ENCODE measurements around the gene COL4A1.

Gene COL4A1

GRCh38 chr13:110303644-110304043 is 3.3 kb downstream of the COL4A1 start:
- no peaks in the 10 kb centered on the region for H3K9me3 ChIP-seq (ENCODE audit: control insufficient read depth, insufficient read depth, low read length)

GRCh38 chr13:110302997-110303396 is 4.0 kb downstream of the COL4A1 start:
- Histone ChIP-seq H3K36me3 (ENCODE audit: insufficient read depth, low read length) (no peaks in the 10 kb centered on the region), H3K4me1 (ENCODE audit: insufficient read depth, low read length) (peaks cover 21% of the 10 kb centered on the region), H3K9me3 (ENCODE audit: control insufficient read depth, insufficient read depth, low read length) (no peaks in the 10 kb centered on the region), H3K9ac (ENCODE audit: low read depth, low read length) (no peak overlapping the region)

More at GRCh38 chr13:110303644-110304043, 3.3 kb downstream of the COL4A1 start:
- Histone ChIP-seq H3K4me1 (ENCODE audit: insufficient read depth, low read length) (peaks cover 17% of the 10 kb centered on the region), H3K9ac (ENCODE audit: low read depth, low read length) (no peak overlapping the region), H3K36me3 (ENCODE audit: insufficient read depth, low read length) (no peaks in the 10 kb centered on the region)

- Histone ChIP-seq H3K9ac (ENCODE audit: low read depth, low read length) (no peak overlapping the region), H3K36me3 (ENCODE audit: insufficient read depth, low read length) (no peaks in the 10 kb centered on the region), H3K4me1 (ENCODE audit: insufficient read depth, low read length) (peaks cover 26% of the 10 kb centered on the region), H3K9me3 (ENCODE audit: control insufficient read depth, insufficient read depth, low read length) (no peaks in the 10 kb centered on the region)
Measured at GRCh38 chr13:110301606-110302553, 5.1 kb downstream of the COL4A1 start.

- Histone ChIP-seq H3K9ac (ENCODE audit: low read depth, low read length) (no peak overlapping the region), H3K4me1 (ENCODE audit: insufficient read depth, low read length) (peaks cover 27% of the 10 kb centered on the region)
Measured at GRCh38 chr13:110301083-110301482, 5.9 kb downstream of the COL4A1 start.

DNA sequence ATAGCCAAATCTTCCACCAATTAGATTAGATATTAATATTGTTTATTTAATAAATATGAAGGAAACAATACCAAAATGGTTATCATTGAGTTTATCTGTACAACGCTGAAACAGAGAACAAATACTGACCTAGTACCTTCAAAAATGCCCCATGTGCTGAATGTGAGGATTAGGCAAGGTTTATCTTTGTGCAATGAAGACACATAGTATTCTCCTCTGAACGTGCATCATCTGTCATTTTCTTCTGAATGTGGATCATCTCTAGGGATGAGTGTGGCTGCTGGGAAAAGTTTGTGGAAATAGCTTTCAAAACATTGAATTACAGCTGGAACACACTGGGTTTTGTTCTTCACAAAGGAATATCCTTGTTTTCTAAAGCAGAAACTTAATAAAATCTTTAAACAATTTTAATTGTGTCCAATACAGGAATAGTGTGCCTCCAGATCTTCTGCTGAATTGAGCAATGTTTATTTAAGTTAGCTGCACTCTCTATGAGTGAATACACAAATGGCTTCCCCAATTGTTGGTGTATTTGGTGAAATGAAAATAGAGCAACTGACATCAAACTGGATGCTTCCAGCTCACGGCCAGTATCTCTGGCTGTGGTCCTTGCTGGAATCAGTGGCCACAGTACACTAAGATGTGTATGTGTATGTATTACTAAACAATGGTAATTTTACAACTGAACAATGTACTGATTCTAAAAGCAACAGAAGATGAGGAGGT is 6.7 kb downstream of the COL4A1 start:
- H3K9ac ChIP-seq (ENCODE audit: low read depth, low read length): no peak overlapping the region
- H3K9me3 ChIP-seq (ENCODE audit: control insufficient read depth, insufficient read depth, low read length): no peaks in the 10 kb centered on the region
- peaks cover 27% of the 10 kb centered on the region for H3K4me1 ChIP-seq (ENCODE audit: insufficient read depth, low read length)
- H3K36me3 ChIP-seq (ENCODE audit: insufficient read depth, low read length): no peaks in the 10 kb centered on the region

More at GRCh38 chr13:110301083-110301482, 5.9 kb downstream of the COL4A1 start:
- Histone ChIP-seq H3K9me3 (ENCODE audit: control insufficient read depth, insufficient read depth, low read length) (no peaks in the 10 kb centered on the region), H3K36me3 (ENCODE audit: insufficient read depth, low read length) (no peaks in the 10 kb centered on the region)

- no peaks in the 10 kb centered on the region for H3K9me3 ChIP-seq (ENCODE audit: control insufficient read depth, insufficient read depth, low read length)
- H3K36me3 ChIP-seq (ENCODE audit: insufficient read depth, low read length): no peaks in the 10 kb centered on the region
- H3K9ac ChIP-seq (ENCODE audit: low read depth, low read length): no peak overlapping the region
- peaks cover 27% of the 10 kb centered on the region for H3K4me1 ChIP-seq (ENCODE audit: insufficient read depth, low read length)
Measured at GRCh38 chr13:110299283-110299840, 7.6 kb downstream of the COL4A1 start.

- peak overlapping the region; percentile 16; the same call in 1 of the 2 replicates for H3K9ac ChIP-seq (ENCODE audit: low read depth, low read length)
- H3K4me1 ChIP-seq (ENCODE audit: insufficient read depth, low read length): peaks cover 27% of the 10 kb centered on the region
- no peaks in the 10 kb centered on the region for H3K9me3 ChIP-seq (ENCODE audit: control insufficient read depth, insufficient read depth, low read length)
- H3K36me3 ChIP-seq (ENCODE audit: insufficient read depth, low read length): no peaks in the 10 kb centered on the region
Measured at GRCh38 chr13:110298505-110299282, 8.3 kb downstream of the COL4A1 start.

DNA sequence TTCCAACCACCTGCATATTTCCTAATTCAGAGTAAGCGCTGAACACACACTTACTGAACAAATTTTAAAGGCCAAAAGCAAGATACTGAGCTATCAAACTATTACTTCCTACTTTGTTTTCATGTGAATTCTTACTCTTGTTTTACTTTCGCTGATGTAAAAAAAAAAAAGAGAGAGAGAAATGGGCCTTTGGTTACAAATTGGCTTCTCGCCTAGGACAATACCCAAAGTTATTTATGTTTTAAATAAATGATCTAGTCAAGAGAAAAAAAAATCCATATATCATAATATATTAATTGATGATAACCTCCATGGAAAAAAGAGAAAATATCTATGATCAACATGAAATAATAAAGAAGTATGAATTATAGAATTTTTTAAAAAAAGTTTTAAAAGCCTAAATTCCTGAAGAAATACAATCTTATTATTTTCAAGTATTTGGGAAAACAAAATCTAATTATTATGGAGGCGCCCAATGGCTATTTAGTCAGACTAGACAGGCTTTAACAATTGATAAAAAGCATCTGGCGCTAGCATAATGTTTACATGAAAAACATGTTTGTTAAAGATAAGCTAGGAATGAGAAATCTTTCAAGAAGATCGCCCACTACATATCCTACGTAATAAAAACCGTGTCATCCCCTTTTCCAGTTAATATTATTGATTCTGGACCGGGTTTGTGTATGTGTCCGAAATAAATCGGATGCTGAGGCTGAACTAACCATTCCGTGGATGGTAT is 9.0 kb downstream of the COL4A1 start:
- Histone ChIP-seq H3K4me1 (ENCODE audit: insufficient read depth, low read length) (peaks cover 27% of the 10 kb centered on the region), H3K36me3 (ENCODE audit: insufficient read depth, low read length) (no peaks in the 10 kb centered on the region), H3K9ac (ENCODE audit: low read depth, low read length) (no peak overlapping the region), H3K9me3 (ENCODE audit: control insufficient read depth, insufficient read depth, low read length) (no peaks in the 10 kb centered on the region)

GRCh38 chr13:110297011-110297410 is 9.9 kb downstream of the COL4A1 start:
- no peak overlapping the region for H3K9ac ChIP-seq (ENCODE audit: low read depth, low read length)
- H3K36me3 ChIP-seq (ENCODE audit: insufficient read depth, low read length): no peaks in the 10 kb centered on the region
- H3K9me3 ChIP-seq (ENCODE audit: control insufficient read depth, insufficient read depth, low read length): no peaks in the 10 kb centered on the region
- peaks cover 20% of the 10 kb centered on the region for H3K4me1 ChIP-seq (ENCODE audit: insufficient read depth, low read length)

GRCh38 chr13:110294622-110295021 is 12.3 kb downstream of the COL4A1 start:
- H3K36me3 ChIP-seq (ENCODE audit: insufficient read depth, low read length): no peaks in the 10 kb centered on the region
- no peaks in the 10 kb centered on the region for H3K9me3 ChIP-seq (ENCODE audit: control insufficient read depth, insufficient read depth, low read length)
- no peak overlapping the region for H3K9ac ChIP-seq (ENCODE audit: low read depth, low read length)
- peaks cover 20% of the 10 kb centered on the region for H3K4me1 ChIP-seq (ENCODE audit: insufficient read depth, low read length)

- Histone ChIP-seq H3K9ac (ENCODE audit: low read depth, low read length) (no peak overlapping the region), H3K36me3 (ENCODE audit: insufficient read depth, low read length) (no peaks in the 10 kb centered on the region), H3K9me3 (ENCODE audit: control insufficient read depth, insufficient read depth, low read length) (no peaks in the 10 kb centered on the region), H3K4me1 (ENCODE audit: insufficient read depth, low read length) (peaks cover 15% of the 10 kb centered on the region)
Measured at GRCh38 chr13:110294146-110294545, 12.8 kb downstream of the COL4A1 start.

- Histone ChIP-seq H3K4me1 (ENCODE audit: insufficient read depth, low read length) (peaks cover 10% of the 10 kb centered on the region), H3K9ac (ENCODE audit: low read depth, low read length) (no peak overlapping the region), H3K9me3 (ENCODE audit: control insufficient read depth, insufficient read depth, low read length) (no peaks in the 10 kb centered on the region), H3K36me3 (ENCODE audit: insufficient read depth, low read length) (no peaks in the 10 kb centered on the region)
Measured at GRCh38 chr13:110293649-110294048, 13.3 kb downstream of the COL4A1 start.

DNA sequence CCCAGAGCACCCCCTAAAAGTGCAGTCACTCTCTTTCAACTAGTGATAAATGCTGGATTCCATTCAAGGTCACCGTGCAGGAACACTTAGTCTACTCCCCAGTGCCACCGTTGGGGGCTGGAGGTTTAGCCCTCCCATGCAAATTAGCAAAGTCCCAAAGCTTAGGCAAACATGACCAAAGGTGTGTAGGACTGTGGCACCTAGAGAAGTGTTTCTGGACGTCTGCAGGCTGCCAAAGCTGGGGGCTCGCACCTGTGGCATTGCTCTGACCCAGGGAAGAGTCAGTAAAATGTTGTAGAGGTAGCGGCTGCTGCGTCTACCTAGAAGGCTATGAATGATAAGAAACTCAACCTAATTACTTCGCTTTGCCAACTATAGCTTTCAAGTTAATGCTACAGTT is 13.9 kb downstream of the COL4A1 start:
- H3K9me3 ChIP-seq (ENCODE audit: control insufficient read depth, insufficient read depth, low read length): no peaks in the 10 kb centered on the region
- peaks cover 6% of the 10 kb centered on the region for H3K4me1 ChIP-seq (ENCODE audit: insufficient read depth, low read length)
- no peaks in the 10 kb centered on the region for H3K36me3 ChIP-seq (ENCODE audit: insufficient read depth, low read length)
- no peak overlapping the region for H3K9ac ChIP-seq (ENCODE audit: low read depth, low read length)
